HL-60 (cell line): ENCODE data around the gene PLCB1.

ENCODE experiments used
- DNase-seq, 2 experiments: peaks; one replicate each; pipeline ENCODE4 v3.0.0-alpha.2; 2010 to 2020; ENCODE audit warnings: low read depth in 1 of 2, low spot score in 1 of 2
- H3K27ac ChIP-seq: fragments of 250-450 bp; sonication (Bioruptor Pico); replicated peaks from 2 replicates; pipeline ENCODE4 v1.5.1; 2020; ENCODE audit warnings: mild to moderate bottlenecking, moderate library complexity
- H3K27me3 ChIP-seq: fragments of 250-450 bp; sonication (Bioruptor Pico); 2 replicates; pipeline ENCODE4 v1.5.1; 2021; ENCODE audit warnings: mild to moderate bottlenecking, moderate library complexity; ENCODE audit not compliant: insufficient read depth, poor library complexity, severe bottlenecking
- H3K4me3 ChIP-seq: replicated peaks from 2 replicates; pipeline ENCODE4 v1.5.1; 2011; ENCODE audit warnings: mild to moderate bottlenecking, control low read depth, low read length; ENCODE audit not compliant: insufficient read depth
- GABPA ChIP-seq: IDR thresholded peaks from 2 replicates; pipeline ENCODE4 v1.6.1; 2012; ENCODE audit warnings: low read depth
- POLR2AphosphoS5 ChIP-seq: IDR thresholded peaks from 2 replicates; pipeline ENCODE4 v1.6.1; 2012; ENCODE audit warnings: low read depth
- REST ChIP-seq: IDR thresholded peaks from 2 replicates; pipeline ENCODE4 v1.6.1; 2012; ENCODE audit warnings: low read depth; ENCODE audit not compliant: insufficient replicate concordance
- SPI1 ChIP-seq: IDR thresholded peaks from 2 replicates; pipeline ENCODE4 v1.6.1; 2012; ENCODE audit warnings: low read depth, mild to moderate bottlenecking, borderline replicate concordance
- TF ChIP-seq, protein P1 (sequence below): IDR thresholded peaks from one replicate; pipeline ENCODE4 v1.5.1; 2011; ENCODE audit warnings: low read length, control low read depth, inconsistent platforms; ENCODE audit not compliant: insufficient read depth

The PLCB1 gene

DNA sequence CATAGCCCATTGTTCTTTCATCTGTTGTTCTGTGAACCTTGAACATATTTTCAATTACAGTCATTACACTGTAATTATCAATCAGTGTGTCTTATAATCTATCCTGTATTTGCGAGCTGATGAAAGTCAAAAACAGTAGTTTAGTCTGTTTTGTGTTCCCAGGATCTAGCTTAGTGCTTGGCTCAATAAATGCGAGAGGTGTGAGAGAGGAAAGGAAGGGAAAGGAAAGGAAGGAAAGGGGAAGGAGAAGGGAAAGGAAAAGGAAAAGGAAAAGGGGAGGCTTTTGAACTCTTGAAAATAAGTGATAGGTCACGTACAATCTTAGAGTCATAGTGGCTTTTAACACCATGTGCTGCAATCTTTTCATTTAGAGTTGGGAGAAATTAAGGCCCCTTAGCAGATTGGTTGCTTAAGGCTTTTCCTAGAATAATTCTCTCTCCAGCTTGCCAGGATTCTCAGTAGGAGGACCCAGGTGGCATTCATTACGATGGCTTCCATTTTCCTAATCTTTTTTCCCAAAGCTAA lies 503.0 kb downstream of the PLCB1 start:
- TF ChIP-seq GABPA (no peak), SPI1 (no peak), REST (no peak), POLR2AphosphoS5 (no peak)
- TF ChIP-seq, protein P1, sequence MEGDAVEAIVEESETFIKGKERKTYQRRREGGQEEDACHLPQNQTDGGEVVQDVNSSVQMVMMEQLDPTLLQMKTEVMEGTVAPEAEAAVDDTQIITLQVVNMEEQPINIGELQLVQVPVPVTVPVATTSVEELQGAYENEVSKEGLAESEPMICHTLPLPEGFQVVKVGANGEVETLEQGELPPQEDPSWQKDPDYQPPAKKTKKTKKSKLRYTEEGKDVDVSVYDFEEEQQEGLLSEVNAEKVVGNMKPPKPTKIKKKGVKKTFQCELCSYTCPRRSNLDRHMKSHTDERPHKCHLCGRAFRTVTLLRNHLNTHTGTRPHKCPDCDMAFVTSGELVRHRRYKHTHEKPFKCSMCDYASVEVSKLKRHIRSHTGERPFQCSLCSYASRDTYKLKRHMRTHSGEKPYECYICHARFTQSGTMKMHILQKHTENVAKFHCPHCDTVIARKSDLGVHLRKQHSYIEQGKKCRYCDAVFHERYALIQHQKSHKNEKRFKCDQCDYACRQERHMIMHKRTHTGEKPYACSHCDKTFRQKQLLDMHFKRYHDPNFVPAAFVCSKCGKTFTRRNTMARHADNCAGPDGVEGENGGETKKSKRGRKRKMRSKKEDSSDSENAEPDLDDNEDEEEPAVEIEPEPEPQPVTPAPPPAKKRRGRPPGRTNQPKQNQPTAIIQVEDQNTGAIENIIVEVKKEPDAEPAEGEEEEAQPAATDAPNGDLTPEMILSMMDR, result no peak

GRCh38 chr20:8635837-8636236 lies 503.8 kb downstream of the PLCB1 start:
- no peak for DNase-seq
- Histone ChIP-seq H3K4me3 (no peak overlapping the region), H3K27me3 (no peaks in the 10 kb centered on the region), H3K27ac (no peak overlapping the region)
- TF ChIP-seq GABPA (no peak), SPI1 (no peak), REST (no peak), POLR2AphosphoS5 (no peak)
- TF ChIP-seq, protein P1, result no peak

More for the DNA sequence above, 503.0 kb downstream of the PLCB1 start:
- Histone ChIP-seq H3K27me3 (no peaks in the 10 kb centered on the region), H3K4me3 (no peak overlapping the region), H3K27ac (no peak overlapping the region)
- no peak for DNase-seq

DNA sequence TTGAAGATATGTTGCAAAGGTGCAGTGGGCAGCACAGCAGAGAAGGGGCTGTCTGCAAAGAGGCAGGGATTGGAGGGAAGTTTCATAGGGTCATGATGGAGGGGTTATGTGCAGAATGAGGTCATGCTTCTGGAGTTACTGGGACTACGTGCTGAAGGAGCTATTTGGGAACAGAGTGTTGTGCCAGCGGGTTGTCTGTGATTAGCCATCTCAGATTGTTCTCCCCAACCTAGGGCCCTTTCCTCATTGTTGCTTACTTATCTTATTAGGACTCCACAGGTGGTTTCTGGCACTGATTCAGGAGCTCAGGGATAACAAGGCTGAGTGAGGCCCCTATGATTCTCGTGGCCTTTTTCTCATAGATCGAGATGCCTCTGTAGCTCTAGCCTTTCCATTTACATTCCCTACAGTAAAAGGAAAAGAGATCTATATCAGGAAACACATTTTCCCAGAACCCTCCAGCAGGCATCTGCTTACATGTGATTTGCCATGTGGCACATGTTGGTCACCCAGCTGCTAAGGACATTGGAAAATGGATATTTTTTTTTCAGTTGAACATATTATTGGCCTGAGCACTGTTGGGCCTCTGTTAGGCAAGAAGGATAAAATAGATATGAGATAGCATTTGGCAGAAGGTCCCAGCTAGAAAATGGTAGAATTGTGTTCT lies 507.2 kb downstream of the PLCB1 start:
- DNase-seq, result no peak
- TF ChIP-seq, protein P1, result no peak
- TF ChIP-seq SPI1, result no peak
- TF ChIP-seq GABPA, result no peak
- TF ChIP-seq POLR2AphosphoS5, result no peak
- no peak for TF ChIP-seq REST
- H3K27me3 ChIP-seq, result no peaks in the 10 kb centered on the region
- no peak overlapping the region for H3K27ac ChIP-seq
- H3K4me3 ChIP-seq, result no peak overlapping the region
